Heart right ventricle (tissue), 16 donors: ENCODE results near the gene EEPD1. TPM values are rescaled to one million over a fixed set of nuclear protein-coding genes. Genes with fewer than 3 reads are reported as not detected.

Experiments
- ATAC-seq, 8 donors: fragments of 200-7000 bp; cut with Tn5 transposase; one replicate each; pipeline ENCODE4 v1.9.1; 2020; ENCODE audit warnings: mild to moderate bottlenecking in 8 of 8, moderate library complexity in 8 of 8, moderate number of reproducible peaks in 1 of 8
- DNase-seq, 2 donors: peaks; one replicate each; pipeline ENCODE4 v3.0.0-alpha.2; 2020
- H3K27ac ChIP-seq, 10 donors: fragments of 200-600 bp; sonication (generic) in 2 of 10; one replicate each; pipeline versions ENCODE4 v1.5.0 to v1.8.0; 2020 to 2022; ENCODE audit warnings: mild to moderate bottlenecking in 3 of 10
- H3K27me3 ChIP-seq, 7 donors: fragments of 200-600 bp; one replicate each; pipeline ENCODE4 v1.8.0; 2021 to 2022; ENCODE audit warnings: mild to moderate bottlenecking in 2 of 7
- H3K36me3 ChIP-seq, 9 donors: fragments of 200-600 bp; sonication (generic) in 1 of 9; one replicate each; pipeline versions ENCODE4 v1.5.0 to v1.8.0; 2020 to 2022; ENCODE audit warnings: mild to moderate bottlenecking in 2 of 9
- H3K4me1 ChIP-seq, 9 donors: fragments of 200-600 bp; sonication (generic) in 1 of 9; one replicate each; pipeline versions ENCODE4 v1.5.0 to v1.8.0; 2020 to 2022; ENCODE audit warnings: mild to moderate bottlenecking in 4 of 9
- H3K4me3 ChIP-seq, 10 donors: fragments of 200-600 bp; sonication (generic) in 2 of 10; one replicate each; pipeline versions ENCODE4 v1.5.0 to v1.8.0; 2020 to 2022; ENCODE audit warnings: mild to moderate bottlenecking in 7 of 10, moderate library complexity in 2 of 10
- H3K9me3 ChIP-seq, 11 donors: fragments of 200-600 bp in 10 of 11; sonication (generic) in 2 of 11; one replicate each; pipeline versions ENCODE4 v1.5.0 to v1.8.0; 2013 to 2022; ENCODE audit warnings: mild to moderate bottlenecking in 2 of 11, control low read depth in 1 of 11, moderate library complexity in 1 of 11
- WGBS, 2 donors: extraction: QIAGEN DNeasy Blood & Tissue Kit; methylation state at CpG; one replicate each; pipeline ENCODE4 v1.1.7; 2013; ENCODE audit warnings: inconsistent platforms in 1 of 2; 5-methylcytosine and 5-hydroxymethylcytosine counted together
- intact Hi-C, 10 donors: fragments of 100-400 bp; cut with DNase I; formaldehyde crosslinking; loops; one replicate each; pipeline versions ENCODE4 v1.11.1 to v1.14.2; 2022
- polyA plus RNA-seq, 2 donors: library from polyadenylated mRNA; stranded (reverse); fragments of 200-250 nt; gene quantifications; one replicate each; pipeline ENCODE4 v1.2.3, GENCODE V29; 2013
- total RNA-seq, 10 donors: library from RNA; stranded (reverse); fragmentation: NEBNext Ultra II Directional in 3 of 10; extraction: Animal tissue kit (Norgen Biotek cat#: 25700) in 3 of 10; gene quantifications; one replicate each; pipeline versions ENCODE4 v1.2.1 to v1.2.4, GENCODE V29; 2021 to 2023
- TF ChIP-seq, protein P1 (sequence below), 9 donors: fragments of 200-600 bp; sonication (generic) in 2 of 9; IDR thresholded peaks; one replicate each; pipeline versions ENCODE4 v1.5.0 to v1.8.0; 2021 to 2022; ENCODE audit warnings: antibody characterized with exemption in 9 of 9, mild to moderate bottlenecking in 5 of 9, moderate library complexity in 1 of 9
- donor health status: Arrhythmogenic right ventricular cardiomyopathy.
- donor health status: ischemic (EF 13 %, LVEDD 7.1; RV severe dilation, severe dysfunction).
- donor health status: healthy with polysubstance abuse.
- donor health status: DM: no; HTN: yes; CAD: no.
- donor health status: DM: no; HTN: no; CAD: no.
- donor health status: ischemic (EF 25% LVEDD 6.9; RV normal size, moderate dysfunction).
- donor health status: ischemic (EF 25% LVEDD 5.7; RV mildly dilated, moderate dysfunction).
- donor health status: healthy.
- donor health status: DM: yes; HTN: yes; CAD: no.
- donor health status: Ischemic cardiomyopathy.
- donor health status: ischemic (EF 35%, LVEDD 5.7; RV mildly dilated, moderate dysfunction).
- donor health status: nonischemic (EF 11% LVEDD 7.7; RV severe dilation, severe dysfunction).
- donor health status: DM: yes; HTN: yes; CAD: no.
- donor health status: PGD.
- donor health status: ischemic (EF 29% LVEDD 5.4; RV normal size, mild dysfunction).
- donor health status: nonischemic (EF 23%, LVEDD 6.1; RV moderate dilation, normal function).

Gene EEPD1
- total and polyA plus RNA-seq, 12 donors: 6.1 to 15.2 (median 8.4) TPM

DNA sequence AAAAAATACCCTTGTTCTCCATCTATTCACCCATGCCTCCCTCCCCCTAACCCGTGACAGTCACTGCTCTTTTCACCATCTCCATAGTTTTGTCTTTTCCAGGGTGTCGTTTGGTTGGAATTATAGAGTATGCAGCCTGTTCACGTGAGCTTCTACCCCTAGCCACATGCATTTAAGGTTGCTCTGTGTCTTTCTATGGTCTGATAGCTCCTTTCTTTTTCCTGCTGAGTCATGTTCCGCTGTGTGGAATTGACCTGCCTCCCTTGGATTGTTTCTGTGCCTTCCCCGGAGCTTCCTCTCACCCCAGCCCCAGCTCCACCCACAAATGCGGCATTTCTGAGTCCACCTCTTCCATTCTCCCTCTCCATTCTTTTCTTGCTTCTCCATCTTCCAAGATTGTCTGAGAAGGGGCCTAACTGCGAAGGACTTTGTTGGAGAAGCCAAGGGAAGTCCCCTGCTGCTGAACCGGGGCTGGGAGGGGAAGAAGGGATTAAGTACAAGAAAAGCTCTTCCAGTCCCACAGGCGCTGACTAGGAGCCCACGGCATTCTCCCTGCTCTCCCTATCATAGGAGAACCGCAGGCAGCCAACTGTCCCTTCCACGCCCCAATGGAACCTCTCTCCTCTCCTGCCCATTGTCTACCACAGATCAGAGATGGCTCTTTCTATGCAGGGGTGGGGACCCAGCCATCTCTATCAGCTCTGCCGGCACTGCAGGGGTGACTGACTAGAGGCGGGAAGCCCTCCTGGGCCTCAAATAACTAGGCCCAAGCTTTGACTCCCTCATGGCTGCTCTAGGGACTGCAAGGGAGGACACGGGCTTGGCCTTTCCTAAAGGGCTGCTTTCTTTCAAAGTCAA is 149.1 kb downstream of the EEPD1 start:
- Histone ChIP-seq H3K4me3 (no peak overlapping the region), H3K27me3 (no peaks in the 10 kb centered on the region), H3K4me1 (peaks cover 22 to 72% (median 59%) of the 10 kb centered on the region in 9 donors), H3K27ac (peak overlapping the region in 9 of 10 donors; percentile 11 to 86 (median 76)), H3K9me3 (no peaks in the 10 kb centered on the region), H3K36me3 (peaks cover 0 to 28% (median 6%) of the 10 kb centered on the region in 9 donors)
- no peak for DNase-seq
- WGBS, 2 donors: 85% methylated on average over 15 of the region's 15 CpGs
- intact Hi-C loops: no loop called here
- ATAC-seq: no peak
- TF ChIP-seq, protein P1, sequence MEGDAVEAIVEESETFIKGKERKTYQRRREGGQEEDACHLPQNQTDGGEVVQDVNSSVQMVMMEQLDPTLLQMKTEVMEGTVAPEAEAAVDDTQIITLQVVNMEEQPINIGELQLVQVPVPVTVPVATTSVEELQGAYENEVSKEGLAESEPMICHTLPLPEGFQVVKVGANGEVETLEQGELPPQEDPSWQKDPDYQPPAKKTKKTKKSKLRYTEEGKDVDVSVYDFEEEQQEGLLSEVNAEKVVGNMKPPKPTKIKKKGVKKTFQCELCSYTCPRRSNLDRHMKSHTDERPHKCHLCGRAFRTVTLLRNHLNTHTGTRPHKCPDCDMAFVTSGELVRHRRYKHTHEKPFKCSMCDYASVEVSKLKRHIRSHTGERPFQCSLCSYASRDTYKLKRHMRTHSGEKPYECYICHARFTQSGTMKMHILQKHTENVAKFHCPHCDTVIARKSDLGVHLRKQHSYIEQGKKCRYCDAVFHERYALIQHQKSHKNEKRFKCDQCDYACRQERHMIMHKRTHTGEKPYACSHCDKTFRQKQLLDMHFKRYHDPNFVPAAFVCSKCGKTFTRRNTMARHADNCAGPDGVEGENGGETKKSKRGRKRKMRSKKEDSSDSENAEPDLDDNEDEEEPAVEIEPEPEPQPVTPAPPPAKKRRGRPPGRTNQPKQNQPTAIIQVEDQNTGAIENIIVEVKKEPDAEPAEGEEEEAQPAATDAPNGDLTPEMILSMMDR (IDR thresholded peaks at IDR 0.05): no peak

DNA sequence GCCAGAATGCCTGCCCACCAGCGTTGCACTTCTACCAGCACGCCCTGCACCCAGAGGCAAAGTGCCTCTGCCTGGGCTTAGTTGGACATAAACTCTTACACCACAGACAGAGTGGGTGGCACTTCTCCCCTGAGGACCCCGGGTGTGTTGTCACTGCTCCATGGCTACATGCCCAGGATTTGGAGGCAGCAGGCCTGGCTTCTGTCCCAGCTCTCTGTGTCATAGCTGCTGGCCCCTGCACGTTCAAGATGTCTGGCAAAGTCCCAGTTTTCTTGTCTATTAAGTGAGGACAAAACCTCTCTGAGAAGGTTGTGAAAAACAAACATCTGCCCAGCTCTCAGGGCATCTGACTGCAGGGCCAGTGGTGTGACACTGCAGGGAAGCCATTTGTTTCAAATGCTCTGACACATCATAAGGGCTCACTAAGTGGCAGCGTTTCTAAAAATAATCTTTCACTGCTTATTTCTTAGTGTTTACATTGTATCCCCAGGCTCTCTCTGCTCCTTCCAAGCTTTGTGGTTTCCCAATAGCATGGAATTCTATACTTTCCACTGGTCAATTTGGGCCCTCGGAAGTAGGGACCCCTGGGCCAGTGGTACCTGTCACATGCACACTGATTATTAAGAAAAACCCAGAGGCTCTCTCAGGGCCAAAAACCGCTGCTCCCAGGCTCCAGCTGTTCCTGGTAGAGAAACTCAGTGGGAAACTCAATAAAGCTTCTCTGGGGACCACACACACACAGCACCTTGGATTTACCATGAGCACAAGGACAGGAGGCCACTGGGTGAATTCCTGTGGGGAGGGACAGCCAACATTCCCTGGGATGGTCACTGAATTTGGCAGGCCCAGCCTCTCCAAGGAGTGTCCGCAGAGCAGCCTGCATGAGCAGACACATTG is 150.4 kb downstream of the EEPD1 start:
- H3K4me1 ChIP-seq: peaks cover 22 to 72% (median 59%) of the 10 kb centered on the region in 9 donors
- H3K36me3 ChIP-seq: peaks cover 0 to 20% (median 6%) of the 10 kb centered on the region in 9 donors
- H3K9me3 ChIP-seq: no peaks in the 10 kb centered on the region
- intact Hi-C loops: no loop called here
- TF ChIP-seq, protein P1 (IDR thresholded peaks at IDR 0.05): no peak
- peak overlapping the region; percentile 56 to 86 (median 76) for H3K27ac ChIP-seq
- H3K27me3 ChIP-seq: no peaks in the 10 kb centered on the region
- WGBS, 2 donors: 24 to 35% methylated on average over 8 of the region's 8 CpGs
- ATAC-seq (peak; percentile 71 to 95 (median 90)), DNase-seq (peak; percentile 84 to 92)
- H3K4me3 ChIP-seq: no peak overlapping the region

DNA sequence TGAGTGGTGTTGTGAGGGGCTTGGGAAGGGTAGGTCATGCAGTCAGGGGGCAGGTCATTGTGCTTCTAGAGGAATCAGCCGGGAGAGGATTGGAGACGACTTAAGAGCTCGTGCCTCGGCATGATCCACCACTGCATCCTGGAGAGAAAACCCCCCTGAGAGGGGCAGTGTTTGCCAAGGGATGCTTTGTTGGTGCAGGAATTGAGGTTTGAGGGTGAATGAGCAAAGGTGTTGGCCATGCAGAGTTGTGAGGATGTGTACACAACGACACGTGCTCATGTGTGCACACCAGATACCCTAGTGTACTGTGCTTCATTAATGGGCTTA is 151.0 kb downstream of the EEPD1 start:
- peaks cover 22 to 70% (median 57%) of the 10 kb centered on the region in 9 donors for H3K4me1 ChIP-seq
- WGBS, 2 donors: 65 to 68% methylated on average over 6 of the region's 6 CpGs
- intact Hi-C loops: no loop called here

DNA sequence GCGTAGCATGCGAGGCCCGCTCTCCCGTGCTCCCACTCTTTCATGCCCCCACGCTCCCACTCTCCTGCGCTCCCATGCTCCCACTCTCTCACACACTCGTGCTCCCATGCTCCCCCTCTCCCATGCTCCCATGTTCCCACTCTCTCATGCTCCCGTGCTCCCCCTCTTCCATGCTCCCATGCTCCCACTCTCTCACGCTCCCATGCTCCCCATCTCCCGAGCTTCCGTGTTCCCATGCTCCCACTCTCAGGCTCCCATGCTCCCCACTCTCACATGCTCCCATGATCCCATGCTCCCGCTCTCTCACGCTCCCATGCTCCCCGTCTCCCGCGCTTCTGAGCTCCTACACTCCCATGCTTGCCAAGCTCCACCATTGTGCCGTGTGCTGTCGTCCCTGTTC is 152.2 kb downstream of the EEPD1 start:
- TF ChIP-seq, protein P1 (IDR thresholded peaks at IDR 0.05): no peak
- 97 to 98% methylated on average over 18 of the region's 18 CpGs for WGBS, 2 donors
- no peaks in the 10 kb centered on the region for H3K9me3 ChIP-seq
- H3K27me3 ChIP-seq: no peaks in the 10 kb centered on the region
- DNase-seq (no peak), ATAC-seq (no peak)
- H3K36me3 ChIP-seq: peaks cover 0 to 4% (median 0%) of the 10 kb centered on the region in 9 donors
- no peak overlapping the region for H3K27ac ChIP-seq
- intact Hi-C loops: no loop called here
- H3K4me1 ChIP-seq: peaks cover 22 to 65% (median 53%) of the 10 kb centered on the region in 9 donors
- H3K4me3 ChIP-seq: no peak overlapping the region

More for the DNA sequence above, 151.0 kb downstream of the EEPD1 start:
- no peak for ATAC-seq
- H3K27ac ChIP-seq: peak overlapping the region in 9 of 10 donors; percentile 56 to 86 (median 76)
- DNase-seq: no peak
- no peaks in the 10 kb centered on the region for H3K27me3 ChIP-seq
- H3K36me3 ChIP-seq: peaks cover 0 to 15% (median 4%) of the 10 kb centered on the region in 9 donors
- no peak overlapping the region for H3K4me3 ChIP-seq
- no peaks in the 10 kb centered on the region for H3K9me3 ChIP-seq
- TF ChIP-seq, protein P1 (IDR thresholded peaks at IDR 0.05): no peak
